Activated naive CD8-positive, alpha-beta T cell treated with anti-CD3 and anti-CD28 coated beads, Interleukin-2, amount 50 U/mL, for 16 hours (primary cell): ENCODE data around the gene ITGB5.

Experiments used
- DNase-seq: peaks from one replicate; pipeline ENCODE4 v3.0.0-alpha.2; 2020; ENCODE audit warnings: low read depth, low spot score

ITGB5 gene, protein sequence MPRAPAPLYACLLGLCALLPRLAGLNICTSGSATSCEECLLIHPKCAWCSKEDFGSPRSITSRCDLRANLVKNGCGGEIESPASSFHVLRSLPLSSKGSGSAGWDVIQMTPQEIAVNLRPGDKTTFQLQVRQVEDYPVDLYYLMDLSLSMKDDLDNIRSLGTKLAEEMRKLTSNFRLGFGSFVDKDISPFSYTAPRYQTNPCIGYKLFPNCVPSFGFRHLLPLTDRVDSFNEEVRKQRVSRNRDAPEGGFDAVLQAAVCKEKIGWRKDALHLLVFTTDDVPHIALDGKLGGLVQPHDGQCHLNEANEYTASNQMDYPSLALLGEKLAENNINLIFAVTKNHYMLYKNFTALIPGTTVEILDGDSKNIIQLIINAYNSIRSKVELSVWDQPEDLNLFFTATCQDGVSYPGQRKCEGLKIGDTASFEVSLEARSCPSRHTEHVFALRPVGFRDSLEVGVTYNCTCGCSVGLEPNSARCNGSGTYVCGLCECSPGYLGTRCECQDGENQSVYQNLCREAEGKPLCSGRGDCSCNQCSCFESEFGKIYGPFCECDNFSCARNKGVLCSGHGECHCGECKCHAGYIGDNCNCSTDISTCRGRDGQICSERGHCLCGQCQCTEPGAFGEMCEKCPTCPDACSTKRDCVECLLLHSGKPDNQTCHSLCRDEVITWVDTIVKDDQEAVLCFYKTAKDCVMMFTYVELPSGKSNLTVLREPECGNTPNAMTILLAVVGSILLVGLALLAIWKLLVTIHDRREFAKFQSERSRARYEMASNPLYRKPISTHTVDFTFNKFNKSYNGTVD

DNA sequence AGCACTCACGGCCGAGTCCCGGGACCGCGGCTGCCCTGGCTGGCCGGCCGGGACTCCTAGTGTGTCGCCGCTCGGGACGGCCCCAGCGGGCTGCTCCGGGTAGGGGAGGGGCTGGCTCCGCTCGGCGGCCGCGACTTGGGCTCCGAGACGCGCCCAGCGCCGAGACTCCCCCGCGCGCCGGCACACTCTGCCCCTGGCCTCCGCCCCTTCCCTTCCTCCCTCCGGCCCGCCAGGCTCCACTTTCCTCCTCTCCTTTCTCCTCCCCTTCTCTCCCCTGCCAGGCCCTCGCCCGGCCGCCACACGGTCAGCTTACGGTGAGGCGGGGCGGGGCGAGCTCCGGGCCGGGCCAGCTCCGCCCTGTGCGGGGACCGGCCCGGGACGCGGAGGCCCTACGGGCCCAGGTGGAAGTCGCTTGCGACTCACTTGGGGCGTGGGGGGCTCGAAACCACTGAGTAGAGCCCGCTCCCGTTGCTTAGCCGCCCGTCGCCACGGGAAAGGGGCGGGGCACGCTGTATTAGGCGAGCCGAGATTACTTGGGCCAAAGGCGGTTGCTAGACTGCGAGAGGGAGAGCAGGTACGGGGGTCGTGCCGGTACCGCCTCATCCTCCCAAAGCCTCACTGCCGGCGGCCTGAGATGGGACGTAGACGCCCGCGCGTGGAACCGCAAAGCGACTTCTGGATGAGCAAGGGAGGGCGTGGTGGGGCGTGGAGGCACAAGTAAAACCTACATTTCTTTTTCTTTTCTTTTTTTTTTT lies at the start of gene ITGB5:
Gene ITGB5, minus strand, starts transcription at position 189 of the 755 bp plus-strand sequence. CDS start 365 bp downstream, outside the sequence.
- no peak for DNase-seq

DNA sequence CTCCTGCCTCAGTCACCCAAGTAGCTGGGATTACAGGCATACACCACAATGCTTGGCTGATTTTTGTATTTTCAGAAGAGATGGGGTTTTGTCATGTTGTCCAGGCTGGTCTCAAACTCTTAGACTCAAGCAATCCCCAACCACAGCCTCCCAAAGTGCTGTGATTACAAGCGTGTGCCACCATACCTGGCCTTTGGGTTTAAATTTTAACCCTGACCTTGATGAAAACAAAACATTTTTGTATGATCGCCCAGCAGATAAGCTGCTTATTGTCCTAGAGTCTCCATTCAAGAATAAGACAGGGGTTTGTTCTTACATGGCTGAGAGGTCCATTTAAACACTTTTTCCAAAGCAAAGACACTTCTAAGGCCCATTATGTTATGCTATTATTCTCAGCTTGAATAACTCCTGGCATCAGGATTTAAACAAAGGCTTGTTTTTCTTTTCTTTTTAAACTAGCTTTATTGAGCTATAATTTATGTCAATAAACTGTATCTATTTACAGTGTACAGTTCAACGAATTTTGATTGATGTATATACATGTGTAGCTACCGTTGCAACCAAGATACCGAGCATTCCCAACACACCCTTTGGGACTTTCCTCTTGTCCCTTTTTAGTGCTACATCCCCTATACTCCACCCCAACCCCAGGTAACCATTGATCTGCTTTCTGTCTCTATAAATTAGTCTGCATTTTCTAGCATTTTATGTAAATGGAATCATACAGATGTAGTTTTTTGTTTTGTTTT lies 48.8 kb upstream of the ITGB5 start:
- DNase-seq, result no peak

DNA sequence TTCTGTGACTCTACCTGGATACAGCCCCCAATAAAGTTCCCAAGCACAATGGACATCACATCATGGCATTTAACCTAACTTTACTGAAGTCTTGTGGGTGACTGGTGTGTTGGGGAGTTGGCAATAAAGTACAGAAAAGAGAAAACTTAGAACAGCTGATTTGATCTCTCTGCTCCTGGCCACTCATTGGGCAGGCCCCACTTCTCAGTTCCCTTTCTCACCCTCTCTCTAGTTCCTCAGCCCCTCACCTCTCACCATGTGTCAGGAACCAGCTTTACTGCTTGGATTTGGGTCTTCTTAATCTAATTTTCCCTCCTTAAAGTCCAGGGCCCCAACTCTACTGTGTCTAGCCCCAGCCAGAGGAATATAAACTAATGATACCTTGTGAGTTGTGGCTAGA lies 48.1 kb upstream of the ITGB5 start:
- no peak for DNase-seq

DNA sequence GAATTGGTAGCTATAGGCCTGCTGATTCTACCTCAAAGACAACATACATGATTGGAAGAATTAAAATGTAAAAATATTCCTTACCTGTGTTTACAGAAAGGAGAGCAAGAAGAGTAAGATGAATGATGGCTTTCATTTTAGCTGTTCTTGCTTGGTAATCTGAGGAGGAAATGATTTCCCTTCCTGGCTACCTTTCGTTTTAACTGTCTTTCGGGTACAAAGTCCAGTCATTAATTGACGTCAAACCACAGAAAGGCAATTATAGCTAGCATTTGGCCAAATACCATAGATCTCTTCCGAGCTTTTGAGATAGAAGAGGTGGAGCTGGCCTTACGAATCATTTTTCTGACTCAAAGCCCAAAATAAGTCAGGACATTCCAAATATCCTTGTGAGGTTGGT lies 47.4 kb upstream of the ITGB5 start, which contains the start of gene MUC13:
Gene MUC13, minus strand, starts transcription at position 175 of the 400 bp plus-strand sequence. Its CDS starts 39 bp downstream, at position 136.
- DNase-seq, result no peak

DNA sequence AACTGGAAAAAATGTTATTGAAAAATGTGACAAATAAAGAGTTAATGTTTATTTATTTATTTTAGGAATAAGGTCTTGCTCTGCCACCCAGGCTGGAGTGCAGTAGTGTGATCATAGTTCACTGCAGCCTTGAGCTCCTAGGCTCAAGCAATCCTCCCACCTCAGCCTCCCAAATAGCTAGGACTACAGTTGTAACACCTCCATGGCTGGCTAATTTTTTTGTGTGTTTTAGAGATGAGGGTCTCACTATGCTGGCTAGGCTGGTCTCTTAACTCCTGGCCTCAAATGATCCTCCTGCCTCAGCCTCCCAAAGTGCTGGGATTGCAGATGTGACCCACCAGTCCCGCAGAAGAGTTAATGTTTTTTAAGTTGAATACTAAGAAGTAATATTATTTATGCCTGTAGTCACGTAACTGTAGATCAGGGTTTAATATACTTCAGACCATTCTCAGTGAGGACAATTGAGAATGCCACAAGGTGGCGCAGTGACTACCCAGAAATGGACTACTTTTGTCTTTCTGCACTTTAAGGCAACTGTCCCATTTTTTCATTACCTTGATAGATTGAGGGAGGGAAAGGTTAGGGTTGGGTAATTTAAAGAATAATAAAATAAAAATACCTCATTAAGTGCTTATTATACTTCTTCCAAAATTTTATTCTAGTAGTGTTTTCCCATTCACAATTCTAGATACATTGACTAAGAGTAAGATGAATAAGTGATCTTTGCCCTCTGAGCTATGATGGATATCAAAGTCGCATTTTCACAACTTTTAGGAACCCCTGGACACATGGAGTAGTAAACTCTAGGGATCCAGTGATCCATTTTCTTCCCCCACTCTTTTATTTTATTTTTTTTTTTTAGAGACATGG lies 41.4 kb upstream of the ITGB5 start:
- DNase-seq, result peak; percentile 5

DNA sequence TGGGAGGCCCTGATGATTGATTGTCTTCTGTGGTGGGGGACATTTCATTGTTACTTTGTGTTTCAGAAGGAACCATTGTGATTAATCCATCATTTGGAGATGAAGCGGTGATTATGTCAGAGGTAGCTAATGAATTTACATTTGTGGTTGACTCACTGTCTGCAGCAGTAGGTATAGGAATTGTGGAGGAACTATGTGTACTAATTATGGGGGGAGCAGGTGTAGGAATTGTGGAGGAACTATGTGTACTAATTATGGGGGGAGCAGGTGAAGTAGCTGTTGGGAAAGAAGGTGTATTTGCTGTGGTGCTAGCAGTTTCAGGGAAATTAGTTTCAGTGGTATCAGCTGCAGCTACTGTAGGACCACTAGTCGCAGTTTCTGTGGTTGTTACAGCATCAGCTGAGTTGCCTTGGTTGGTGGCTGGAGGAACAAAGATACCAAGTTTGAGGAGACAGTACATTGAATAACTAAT lies 40.4 kb upstream of the ITGB5 start:
- DNase-seq, result no peak

DNA sequence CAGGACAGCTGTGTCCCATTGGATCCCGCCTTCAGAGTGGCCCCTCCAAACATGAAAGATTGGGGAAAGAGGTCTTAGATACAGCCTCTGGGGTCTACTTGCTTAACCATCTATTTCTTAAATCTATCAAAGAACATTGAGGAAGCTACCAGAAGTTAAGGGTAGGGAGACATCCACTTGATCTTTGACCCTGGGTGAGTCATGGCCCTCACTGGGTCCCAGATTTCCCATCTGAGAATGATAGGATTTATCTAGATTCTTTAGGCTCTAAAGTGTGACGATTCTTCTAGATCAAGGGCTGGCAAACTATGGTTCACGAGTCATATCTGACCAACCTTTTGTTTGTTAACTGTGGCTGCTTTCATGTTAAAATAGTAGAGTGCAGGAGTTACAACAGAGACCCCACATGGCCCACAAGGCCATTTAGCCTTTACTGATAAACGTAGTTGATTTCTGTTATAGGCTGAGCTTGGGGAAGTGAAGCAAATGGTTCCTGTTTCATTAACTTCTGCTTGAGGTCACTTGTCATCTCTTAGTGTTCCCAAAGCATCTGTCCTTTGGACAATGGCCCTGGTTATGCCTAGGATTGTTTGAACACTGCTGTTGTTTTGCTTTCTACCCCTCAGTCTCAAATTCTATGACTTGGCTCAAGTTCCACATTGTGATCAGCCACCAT lies 39.4 kb upstream of the ITGB5 start:
- DNase-seq, result no peak

DNA sequence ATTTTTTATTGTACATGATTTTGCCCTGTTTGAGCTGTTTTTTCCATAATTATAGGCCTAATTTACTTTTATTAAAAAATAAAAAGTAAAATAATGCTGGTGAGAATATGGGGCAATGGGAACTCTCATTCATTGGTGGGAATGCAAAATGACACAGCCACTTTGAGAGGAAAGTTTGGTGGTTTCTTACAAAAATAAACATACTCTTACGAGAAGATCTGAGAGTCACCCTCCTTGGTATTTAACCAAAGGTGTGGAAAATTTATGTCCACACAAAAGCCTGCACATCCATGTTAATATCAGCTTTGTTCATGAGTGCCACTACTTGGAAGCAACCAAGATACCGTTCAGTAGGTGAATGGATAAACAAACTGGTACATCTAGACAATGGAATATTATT lies 37.6 kb upstream of the ITGB5 start:
- DNase-seq, result no peak

DNA sequence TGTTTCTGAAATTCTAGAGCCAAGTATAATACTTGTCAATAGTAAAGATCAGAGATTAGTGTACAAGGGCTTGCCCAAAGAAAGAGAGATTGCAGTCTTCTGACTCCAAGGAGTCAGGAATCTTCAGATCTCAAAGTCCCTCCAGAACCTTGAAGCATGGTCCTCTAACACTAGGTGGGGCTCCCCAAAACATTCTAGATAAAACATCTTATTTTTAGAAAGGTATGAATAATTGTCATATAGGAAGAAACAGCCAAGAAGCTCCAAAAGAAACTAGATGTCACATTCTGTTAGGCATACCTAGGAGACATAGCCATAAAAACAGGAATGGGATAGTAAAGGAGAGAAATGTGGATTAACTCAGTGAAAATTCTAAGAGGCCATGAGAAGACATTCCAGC lies 36.7 kb upstream of the ITGB5 start:
- no peak for DNase-seq

DNA sequence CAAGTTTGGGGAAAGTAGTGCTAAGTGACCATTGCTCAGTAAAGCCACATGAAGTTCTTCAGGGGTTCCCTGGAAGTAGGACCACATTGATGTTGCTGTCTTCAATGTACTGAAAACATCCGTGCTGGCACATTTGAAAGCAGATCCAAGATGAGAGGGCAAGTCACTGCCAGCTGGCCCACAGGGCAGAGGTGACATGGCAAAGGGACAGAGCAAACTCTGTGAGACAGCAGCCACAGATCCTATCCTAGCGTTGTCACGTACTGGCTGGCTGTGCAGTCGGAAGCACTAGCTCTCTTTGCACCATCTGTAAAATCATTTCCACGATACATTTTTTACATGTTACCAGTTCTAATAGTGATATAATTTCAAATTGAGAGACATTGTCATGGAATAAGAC lies 33.6 kb upstream of the ITGB5 start:
- no peak for DNase-seq

DNA sequence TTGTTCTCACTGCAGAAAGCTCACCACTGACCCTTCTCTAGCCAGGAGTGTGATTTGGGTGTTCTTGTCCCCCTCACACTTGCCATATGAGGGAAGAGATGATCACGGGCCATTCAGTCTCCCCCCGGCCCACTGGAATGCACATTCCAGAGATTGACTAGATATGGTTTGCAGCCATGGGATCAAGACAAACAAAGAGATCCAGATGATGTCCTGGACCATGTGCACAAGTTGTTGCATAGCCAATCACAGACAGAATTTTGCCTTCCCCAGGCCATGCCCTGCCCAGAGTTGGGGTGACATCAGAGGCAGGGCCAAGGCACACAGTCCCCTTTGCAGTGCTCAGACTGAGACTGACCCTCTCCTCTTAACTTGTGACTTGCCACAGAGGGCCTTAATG lies 32.6 kb upstream of the ITGB5 start:
- DNase-seq, result no peak

DNA sequence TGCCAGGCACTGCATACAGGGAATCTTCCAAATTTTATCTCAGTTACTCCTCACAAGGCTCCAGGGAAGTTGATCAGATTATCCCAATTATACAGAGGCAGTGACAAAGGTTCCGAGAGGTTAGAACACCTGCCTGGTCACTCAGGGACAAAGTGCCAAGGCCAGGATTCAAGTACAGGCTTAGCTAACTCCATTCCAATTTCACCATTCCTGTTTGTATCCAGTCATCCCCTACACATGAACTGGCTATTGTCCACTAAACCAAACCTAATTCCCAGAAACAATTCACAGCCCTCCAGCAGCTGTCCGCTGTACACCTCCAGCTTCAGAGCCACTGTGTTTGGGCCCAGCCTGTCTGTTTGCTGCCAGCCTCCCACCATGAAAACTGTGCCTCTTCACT lies 31.4 kb upstream of the ITGB5 start:
- no peak for DNase-seq

DNA sequence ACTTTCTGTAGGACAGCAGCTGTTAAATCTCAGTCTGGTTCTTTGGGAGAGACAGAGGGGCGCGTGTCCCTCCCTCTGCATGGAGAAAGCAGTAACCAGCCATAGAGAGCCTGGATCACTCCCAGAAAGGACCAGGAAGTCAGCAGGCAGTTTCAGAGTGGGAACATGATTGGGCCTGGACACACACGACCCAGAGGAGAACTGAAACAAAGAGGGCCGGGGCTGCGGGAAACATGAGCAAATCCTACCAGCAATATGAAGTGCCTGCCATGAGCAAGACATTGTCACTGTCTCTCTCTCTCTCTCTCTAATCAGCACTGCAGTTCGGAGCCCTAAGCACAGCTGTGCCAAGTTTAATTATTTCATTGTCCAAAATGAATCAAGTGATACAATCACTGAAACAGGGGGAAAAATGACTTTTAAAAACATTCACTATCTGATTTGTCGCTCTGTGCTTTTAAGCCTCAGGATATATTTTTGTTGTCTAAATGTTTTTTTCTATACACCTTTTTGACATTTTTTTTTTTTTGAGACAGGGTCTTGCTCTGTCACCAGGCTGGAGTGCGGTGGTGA lies 29.8 kb upstream of the ITGB5 start:
- DNase-seq, result no peak

DNA sequence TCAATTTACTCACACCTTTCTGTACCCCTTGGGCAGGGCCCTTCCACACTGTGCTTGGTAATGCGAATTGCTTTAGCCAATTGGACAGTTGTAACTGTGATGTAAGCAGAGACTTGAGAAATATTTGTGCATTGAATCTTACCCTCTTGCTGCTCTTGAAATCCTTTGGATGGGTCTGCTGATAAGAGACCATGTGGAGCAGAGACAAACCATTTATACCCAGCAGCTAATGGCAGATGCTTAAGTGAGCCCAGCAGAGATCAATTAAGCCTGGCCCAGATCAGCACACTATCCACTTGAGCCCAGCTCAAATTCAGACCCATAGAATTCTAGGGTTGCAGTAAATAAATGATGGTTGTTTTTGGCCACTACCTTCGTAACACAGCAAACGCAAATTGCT lies 28.1 kb upstream of the ITGB5 start:
- DNase-seq, result no peak

DNA sequence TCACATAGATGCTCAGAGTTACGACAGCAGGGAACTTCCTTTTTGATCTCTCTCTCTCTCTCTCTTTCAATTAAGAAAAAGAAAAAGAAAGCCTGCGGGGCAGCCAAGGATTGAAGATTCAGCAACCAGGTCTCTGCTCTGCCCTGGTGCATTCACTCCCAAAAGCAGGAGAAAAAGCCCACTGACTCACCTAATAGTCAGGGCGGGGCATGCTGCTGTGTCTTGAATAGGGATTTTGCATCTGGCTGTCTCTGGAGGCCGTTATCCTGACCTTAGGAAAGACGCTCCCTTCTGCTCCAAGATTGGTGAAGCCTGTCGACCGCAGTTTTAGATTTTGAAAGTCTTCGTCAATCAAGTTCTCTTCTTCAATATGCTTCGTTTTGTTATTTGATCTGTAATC lies 20.8 kb upstream of the ITGB5 start:
- no peak for DNase-seq

DNA sequence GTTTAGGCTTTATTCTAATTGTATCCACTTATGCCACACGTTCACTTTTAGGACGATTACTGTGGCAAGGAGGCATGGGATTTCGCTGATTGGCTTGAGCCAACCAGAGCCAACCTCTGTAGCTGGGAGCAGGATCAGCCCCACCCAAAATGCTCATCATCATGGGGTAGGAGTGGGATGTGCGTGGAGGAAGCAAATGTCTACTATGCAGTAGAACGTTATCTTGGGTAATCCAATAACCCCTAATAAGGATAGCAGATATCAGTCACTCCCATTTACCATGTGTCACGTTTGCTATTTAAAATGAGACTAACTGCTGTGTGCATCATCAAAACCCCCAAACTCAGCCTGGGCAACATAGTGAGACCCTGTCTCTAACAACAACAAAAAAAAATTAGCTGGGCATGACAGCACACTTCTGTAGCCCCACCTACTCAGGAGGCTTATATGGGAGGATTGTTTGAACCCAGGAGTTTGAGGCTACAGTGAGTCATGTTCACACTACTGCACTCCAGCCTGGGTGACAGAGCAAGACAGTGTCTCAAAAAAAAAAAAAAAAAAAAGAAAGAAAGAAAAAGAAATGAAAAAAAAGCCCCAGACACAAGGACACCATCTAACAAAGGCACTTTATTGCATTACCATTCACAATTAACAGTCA lies 17.8 kb upstream of the ITGB5 start:
- no peak for DNase-seq

DNA sequence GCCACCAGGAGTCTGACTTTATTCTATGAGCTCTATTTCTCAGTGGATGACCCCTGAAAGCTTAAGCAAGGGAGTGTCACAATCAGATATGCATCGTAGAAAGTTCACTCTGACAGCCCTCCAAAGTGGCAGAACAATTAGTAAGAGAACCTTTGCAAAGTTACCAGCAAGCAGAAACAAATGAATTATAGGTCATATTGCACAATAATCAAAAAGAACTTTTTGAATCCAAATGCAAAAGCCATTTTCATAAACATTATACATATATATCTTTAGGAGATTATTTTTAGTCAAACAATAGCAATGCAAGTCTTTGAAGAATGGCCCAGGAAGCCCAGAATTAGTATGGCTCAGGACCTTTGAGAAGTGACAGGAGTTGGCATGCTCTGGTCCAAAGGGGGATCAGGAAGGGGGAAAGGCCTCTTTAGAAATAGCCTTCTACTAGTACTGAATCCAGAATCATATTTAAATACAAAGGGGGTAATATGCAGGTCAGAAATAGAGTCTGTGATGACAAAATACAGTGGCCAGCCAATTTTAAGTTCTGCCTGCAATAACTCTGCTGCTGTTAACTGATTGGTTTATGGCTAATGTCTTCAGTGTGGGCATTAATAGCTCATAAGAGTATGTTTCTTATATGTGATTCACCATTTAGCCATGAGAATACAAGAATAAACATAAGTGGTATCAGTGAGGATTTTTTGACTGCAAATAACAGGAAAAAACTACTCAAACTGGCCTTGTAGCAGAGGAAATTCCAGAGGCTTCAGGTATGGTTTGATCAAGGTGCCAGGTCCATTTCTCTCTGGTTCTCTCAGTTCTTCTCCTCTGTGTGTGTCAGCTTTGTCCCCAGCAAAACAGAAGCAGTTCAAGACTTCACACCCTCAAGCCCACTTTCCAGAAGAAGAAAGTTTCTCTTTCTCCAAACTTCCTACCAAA lies 17.0 kb upstream of the ITGB5 start:
- DNase-seq, result no peak
